Peyer's patch (tissue), 4 donors: ENCODE data around the gene INKA2.

Experiments used
- CTCF ChIP-seq, 6 experiments: fragments of 450-650 bp in 4 of 6; fragments of 200-600 bp in 2 of 6; sonication (generic) in 1 of 6; IDR thresholded peaks; one replicate each; pipeline ENCODE4 v1.5.1; 2017 to 2019; ENCODE audit warnings: antibody characterized with exemption in 6 of 6, mild to moderate bottlenecking in 3 of 6, moderate library complexity in 1 of 6
- POLR2A ChIP-seq, 2 donors: fragments of 450-650 bp; IDR thresholded peaks; one replicate each; pipeline ENCODE4 v1.5.1; 2017; ENCODE audit warnings: antibody characterized with exemption in 2 of 2, mild to moderate bottlenecking in 2 of 2, moderate library complexity in 2 of 2

- TF ChIP-seq CTCF (IDR thresholded peaks at IDR 0.05): no peak
- TF ChIP-seq POLR2A (IDR thresholded peaks at IDR 0.05): no peak
Observed at GRCh38 chr1:111705841-111706240, 33.4 kb downstream of the INKA2 start.
